Peyer's patch (tissue), 4 donors: ENCODE measurements around the gene PSME2. TPM values are rescaled to one million over a fixed set of nuclear protein-coding genes. Genes with fewer than 3 reads are reported as not detected.
A peak's percentile ranks its signal among the peaks of the same experiment; 100 is the strongest.

Source experiments
- DNase-seq, 3 donors: peaks; one replicate each; pipeline ENCODE4 v3.0.0-alpha.2; 2017 to 2019
- H3K27ac ChIP-seq, 4 donors: fragments of 200-600 bp; sonication (generic); one replicate each; pipeline ENCODE4 v1.5.1; 2016 to 2019
- H3K27me3 ChIP-seq, 2 donors: fragments of 200-600 bp; sonication (generic); one replicate each; pipeline ENCODE4 v1.5.1; 2019
- H3K36me3 ChIP-seq, 3 donors: fragments of 200-600 bp; sonication (generic); one replicate each; pipeline ENCODE4 v1.5.1; 2016 to 2019
- H3K4me1 ChIP-seq, 4 donors: fragments of 200-600 bp; sonication (generic); one replicate each; pipeline ENCODE4 v1.5.1; 2016 to 2019
- H3K4me3 ChIP-seq, 4 donors: fragments of 200-600 bp; sonication (generic); 1 replicate in 3 of 4; 2 replicates in 1 of 4; pipeline ENCODE4 v1.5.1; 2016 to 2019; ENCODE audit warnings: mild to moderate bottlenecking in 1 of 4
- H3K9me3 ChIP-seq, 4 donors: fragments of 200-600 bp; sonication (generic); one replicate each; pipeline ENCODE4 v1.5.1; 2016 to 2019; ENCODE audit warnings: mild to moderate bottlenecking in 1 of 4
- POLR2A ChIP-seq, 2 donors: fragments of 450-650 bp; IDR thresholded peaks; one replicate each; pipeline ENCODE4 v1.5.1; 2017; ENCODE audit warnings: antibody characterized with exemption in 2 of 2, mild to moderate bottlenecking in 2 of 2, moderate library complexity in 2 of 2
- small RNA-seq, 2 donors: library from RNA; depleted of rRNA; stranded (forward); fragments of <200 nt; gene quantifications; one replicate each; pipeline ENCODE3, GENCODE V24; 2016
- total RNA-seq, 4 donors: library from RNA; depleted of rRNA; stranded (reverse); fragments of >200 nt; gene quantifications; one replicate each; pipeline ENCODE4 v1.1.0, GENCODE V29; 2016
- TF ChIP-seq, protein P1 (sequence below), 6 experiments: fragments of 450-650 bp in 4 of 6; fragments of 200-600 bp in 2 of 6; sonication (generic) in 1 of 6; IDR thresholded peaks; one replicate each; pipeline ENCODE4 v1.5.1; 2017 to 2019; ENCODE audit warnings: antibody characterized with exemption in 6 of 6, mild to moderate bottlenecking in 3 of 6, moderate library complexity in 1 of 6

PSME2 gene
- total RNA-seq, 4 donors from 2014 or later, result 119 to 258 (median 162) TPM

GRCh38 chr14:24095271-24096068 lies 50.9 kb downstream of the PSME2 start:
- DNase-seq, result peak; percentile 84 to 94 (median 94)

GRCh38 chr14:24094841-24095270 lies 51.6 kb downstream of the PSME2 start:
- Histone ChIP-seq H3K27me3 (no peaks in the 10 kb centered on the region), H3K9me3 (no peaks in the 10 kb centered on the region), H3K4me1 (peaks cover 7 to 28% (median 15%) of the 10 kb centered on the region in 4 donors), H3K36me3 (peaks cover 0 to 28% (median 0%) of the 10 kb centered on the region in 3 donors), H3K27ac (peak overlapping the region; percentile 94 to 100 (median 98)), H3K4me3 (peak overlapping the region; percentile 72 to 96 (median 90))
- peak in 2 of 3 donors; percentile 30 to 58 for DNase-seq
- no peak for TF ChIP-seq POLR2A (IDR thresholded peaks at IDR 0.05)
- TF ChIP-seq, protein P1, sequence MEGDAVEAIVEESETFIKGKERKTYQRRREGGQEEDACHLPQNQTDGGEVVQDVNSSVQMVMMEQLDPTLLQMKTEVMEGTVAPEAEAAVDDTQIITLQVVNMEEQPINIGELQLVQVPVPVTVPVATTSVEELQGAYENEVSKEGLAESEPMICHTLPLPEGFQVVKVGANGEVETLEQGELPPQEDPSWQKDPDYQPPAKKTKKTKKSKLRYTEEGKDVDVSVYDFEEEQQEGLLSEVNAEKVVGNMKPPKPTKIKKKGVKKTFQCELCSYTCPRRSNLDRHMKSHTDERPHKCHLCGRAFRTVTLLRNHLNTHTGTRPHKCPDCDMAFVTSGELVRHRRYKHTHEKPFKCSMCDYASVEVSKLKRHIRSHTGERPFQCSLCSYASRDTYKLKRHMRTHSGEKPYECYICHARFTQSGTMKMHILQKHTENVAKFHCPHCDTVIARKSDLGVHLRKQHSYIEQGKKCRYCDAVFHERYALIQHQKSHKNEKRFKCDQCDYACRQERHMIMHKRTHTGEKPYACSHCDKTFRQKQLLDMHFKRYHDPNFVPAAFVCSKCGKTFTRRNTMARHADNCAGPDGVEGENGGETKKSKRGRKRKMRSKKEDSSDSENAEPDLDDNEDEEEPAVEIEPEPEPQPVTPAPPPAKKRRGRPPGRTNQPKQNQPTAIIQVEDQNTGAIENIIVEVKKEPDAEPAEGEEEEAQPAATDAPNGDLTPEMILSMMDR (IDR thresholded peaks at IDR 0.05), result no peak

More at GRCh38 chr14:24095271-24096068, 50.9 kb downstream of the PSME2 start:
- peak overlapping the region; percentile 94 to 100 (median 98) for H3K27ac ChIP-seq
- peaks cover 0 to 34% (median 0%) of the 10 kb centered on the region in 3 donors for H3K36me3 ChIP-seq
- peak; percentile 92 to 96 for TF ChIP-seq POLR2A (IDR thresholded peaks at IDR 0.05)
- TF ChIP-seq, protein P1 (IDR thresholded peaks at IDR 0.05), result no peak
- H3K4me1 ChIP-seq, result peaks cover 7 to 28% (median 15%) of the 10 kb centered on the region in 4 donors
- no peaks in the 10 kb centered on the region for H3K27me3 ChIP-seq
- peak overlapping the region; percentile 72 to 96 (median 90) for H3K4me3 ChIP-seq
- H3K9me3 ChIP-seq, result no peaks in the 10 kb centered on the region

- Histone ChIP-seq H3K9me3 (no peaks in the 10 kb centered on the region), H3K27me3 (no peaks in the 10 kb centered on the region), H3K27ac (peak within 1 kb of the TSS; percentile 94 to 100 (median 98)), H3K4me1 (peaks cover 7 to 28% (median 15%) of the 10 kb centered on the region in 4 donors), H3K36me3 (peaks cover 0 to 21% (median 0%) of the 10 kb centered on the region in 3 donors), H3K4me3 (peak within 1 kb of the TSS; percentile 72 to 96 (median 90))
- TF ChIP-seq, protein P1 (IDR thresholded peaks at IDR 0.05), result peak in 3 of 6 experiments; percentile 0 to 28 (median 21)
- peak; percentile 95 to 99 for TF ChIP-seq POLR2A (IDR thresholded peaks at IDR 0.05)
- DNase-seq, result peak; percentile 82 to 97 (median 96)
Observed at GRCh38 chr14:24093901-24094840, 52.2 kb downstream of the PSME2 start, which contains the start of gene PCK2. PCK2 (plus strand) TSS chr14:24094311; CDS start chr14:24094406, 95 bp downstream.

Small RNA genes lying within 50 kb of the gene (small RNA-seq; reads per million reads assigned to genes)
- gene AL136295.4 (0 reads per million in 2 donors), gene IPO4 (0 to 0.18 reads per million in 2 donors), gene IRF9 (0 reads per million in 2 donors), gene RNA5SP383 (0.12 to 0.38 reads per million in 2 donors)

Other genes starting within 250 kb of the PSME2 start
- 10 to 100 TPM; 52.8 to 77.9 (median 62.4) TPM for gene DHRS4, start 192.8 kb downstream of the PSME2 start, total RNA-seq
- gene DHRS4L2, start 157.7 kb downstream of the PSME2 start, total RNA-seq, result 10 to 100 TPM; 23.1 to 36.1 (median 30.8) TPM
- 1 to 10 TPM; 1.3 to 5.8 (median 2.8) TPM for gene CARMIL3, start 94.6 kb downstream of the PSME2 start, total RNA-seq
- gene CPNE6, start 75.0 kb downstream of the PSME2 start, total RNA-seq, result 1 to 10 TPM in 3 of 4 donors, not detected in 1; 1.9 to 4.6 (median 3.6) TPM
- 100 to 1,000 TPM in 3 of 4 donors, 10 to 100 TPM in 1; 53.6 to 820 (median 644) TPM for gene PCK2, start 52.3 kb downstream of the PSME2 start, total RNA-seq
- gene DCAF11, start 31.8 kb downstream of the PSME2 start, total RNA-seq, result 100 to 1,000 TPM; 113 to 214 (median 176) TPM
- 10 to 100 TPM in 2 of 4 donors, 1 to 10 TPM in 1, not detected in 1; 4.6 to 14.2 (median 13.5) TPM for gene NRL, start 31.7 kb downstream of the PSME2 start, total RNA-seq
- gene FITM1, start 16.0 kb downstream of the PSME2 start, total RNA-seq, result 10 to 100 TPM in 1 of 4 donors, 1 to 10 TPM in 2, not detected in 1; 2.6 to 11.3 (median 3.9) TPM
- 100 to 1,000 TPM; 114 to 289 (median 200) TPM for gene PSME1, start 10.4 kb downstream of the PSME2 start, total RNA-seq
- gene EMC9, start 5.0 kb downstream of the PSME2 start, total RNA-seq, result 10 to 100 TPM in 3 of 4 donors, 1 to 10 TPM in 1; 7.4 to 38.7 (median 34.0) TPM
- gene RNF31, start 888 bp upstream of the PSME2 start, total RNA-seq, result 10 to 100 TPM; 46.4 to 90.8 (median 71.1) TPM
- 100 to 1,000 TPM in 1 of 4 donors, 10 to 100 TPM in 3; 64.1 to 219 (median 80.8) TPM for gene IRF9, start 14.7 kb upstream of the PSME2 start, total RNA-seq
- gene REC8, start 25.5 kb upstream of the PSME2 start, total RNA-seq, result 10 to 100 TPM; 18.6 to 74.3 (median 37.8) TPM
- 10 to 100 TPM; 12.8 to 56.9 (median 34.2) TPM for gene IPO4, start 42.2 kb upstream of the PSME2 start, total RNA-seq
- 10 to 100 TPM; 22.3 to 80.7 (median 49.8) TPM for gene TM9SF1, start 48.8 kb upstream of the PSME2 start, total RNA-seq
- 1 to 10 TPM in 1 of 4 donors, under 1 TPM in 1, not detected in 2; 0.70 to 1.2 TPM for gene TSSK4, start 59.1 kb upstream of the PSME2 start, total RNA-seq
- gene CHMP4A, start 66.9 kb upstream of the PSME2 start, total RNA-seq, result 100 to 1,000 TPM in 1 of 4 donors, 10 to 100 TPM in 3; 31.4 to 190 (median 54.3) TPM
- gene MDP1, start 69.5 kb upstream of the PSME2 start, total RNA-seq, result 10 to 100 TPM in 2 of 4 donors, 1 to 10 TPM in 2; 7.4 to 17.5 (median 10.5) TPM
- gene NEDD8, start 85.8 kb upstream of the PSME2 start, total RNA-seq, result 10 to 100 TPM; 44.1 to 77.6 (median 67.9) TPM
- 10 to 100 TPM; 52.7 to 59.4 (median 55.3) TPM for gene GMPR2, start 86.3 kb upstream of the PSME2 start, total RNA-seq
- 10 to 100 TPM; 26.4 to 39.6 (median 36.9) TPM for gene TINF2, start 96.0 kb upstream of the PSME2 start, total RNA-seq
- 10 to 100 TPM in 1 of 4 donors, 1 to 10 TPM in 3; 1.2 to 11.3 (median 5.9) TPM for gene TGM1, start 116.6 kb upstream of the PSME2 start, total RNA-seq
- gene RABGGTA, start 125.0 kb upstream of the PSME2 start, total RNA-seq, result 10 to 100 TPM; 57.3 to 84.6 (median 77.6) TPM
- gene DHRS1, start 153.2 kb upstream of the PSME2 start, total RNA-seq, result 100 to 1,000 TPM in 1 of 4 donors, 10 to 100 TPM in 3; 51.2 to 130 (median 67.1) TPM
- 10 to 100 TPM; 14.5 to 30.0 (median 22.4) TPM for gene NOP9, start 153.2 kb upstream of the PSME2 start, total RNA-seq
- gene CIDEB, start 161.4 kb upstream of the PSME2 start, total RNA-seq, result 100 to 1,000 TPM in 2 of 4 donors, 10 to 100 TPM in 2; 22.3 to 184 (median 136) TPM
- gene LTB4R2, start 163.5 kb upstream of the PSME2 start, total RNA-seq, result 10 to 100 TPM in 2 of 4 donors, 1 to 10 TPM in 2; 7.7 to 37.2 (median 12.2) TPM
- 10 to 100 TPM in 2 of 4 donors, 1 to 10 TPM in 2; 5.1 to 28.5 (median 10.1) TPM for gene LTB4R, start 164.9 kb upstream of the PSME2 start, total RNA-seq
- 10 to 100 TPM; 12.1 to 53.6 (median 26.9) TPM for gene ADCY4, start 188.5 kb upstream of the PSME2 start, total RNA-seq
- gene RIPK3, start 193.4 kb upstream of the PSME2 start, total RNA-seq, result 10 to 100 TPM; 45.2 to 72.0 (median 64.0) TPM
- 10 to 100 TPM in 3 of 4 donors, 1 to 10 TPM in 1; 6.5 to 52.0 (median 21.5) TPM for gene NFATC4, start 221.6 kb upstream of the PSME2 start, total RNA-seq